ENCODE results near the gene SIM1.

- TF ChIP-seq TAF1 (IDR thresholded peaks at IDR 0.05; ENCODE audit: low read depth) (no peak), MAX (IDR thresholded peaks at IDR 0.05) (no peak), REST (IDR thresholded peaks at IDR 0.05; ENCODE audit: low read depth) (no peak), CREB1 (IDR thresholded peaks at IDR 0.05; ENCODE audit: low read depth) (no peak), EP300 (IDR thresholded peaks at IDR 0.05; ENCODE audit: borderline replicate concordance) (no peak), ZBTB7A (IDR thresholded peaks at IDR 0.05; ENCODE audit: low read depth) (no peak), USF1 (IDR thresholded peaks at IDR 0.05) (no peak), CEBPB (IDR thresholded peaks at IDR 0.05) (no peak), TEAD4 (IDR thresholded peaks at IDR 0.05) (no peak), FOXM1 (IDR thresholded peaks at IDR 0.05; ENCODE audit: borderline replicate concordance, low read depth) (no peak), NFIC (IDR thresholded peaks at IDR 0.05) (no peak), YY1 (IDR thresholded peaks at IDR 0.05; ENCODE audit: low read depth) (no peak), RAD21 (IDR thresholded peaks at IDR 0.05; ENCODE audit: low read depth) (no peak)
Observed at GRCh38 chr6:100376103-100376502, 88.6 kb downstream of the SIM1 start.
